Spleen (tissue), 11 donors: ENCODE measurements around the gene ST6GALNAC3. TPM values are rescaled to one million over a fixed set of nuclear protein-coding genes. Genes with fewer than 3 reads are reported as not detected.
"Not testable (repeated sequence)": the region's sequence is repeated elsewhere in the genome, so short reads cannot be mapped to it uniquely, and the experiment has no call there.

ENCODE experiments used
- DNase-seq: peaks from one replicate; pipeline ENCODE4 v3.0.0-alpha.2; 2020
- H3K27ac ChIP-seq, 8 donors: fragments of 200-600 bp; sonication (generic) in 7 of 8; 1 replicate in 4 of 8; 2 replicates in 4 of 8; pipeline versions ENCODE4 v1.5.0 to v1.8.0; 2016 to 2021; ENCODE audit warnings: inconsistent platforms in 4 of 8, mild to moderate bottlenecking in 4 of 8, moderate library complexity in 1 of 8
- H3K27me3 ChIP-seq, 7 donors: fragments of 200-600 bp; sonication (generic) in 6 of 7; replicated peaks in 1 of 7; 1 replicate in 4 of 7; 2 replicates in 3 of 7; pipeline versions ENCODE4 v1.5.0 to v1.8.0; 2016 to 2021; ENCODE audit warnings: inconsistent platforms in 3 of 7, mild to moderate bottlenecking in 1 of 7
- H3K36me3 ChIP-seq, 6 donors: fragments of 200-600 bp; sonication (generic) in 5 of 6; 1 replicate in 4 of 6; 2 replicates in 2 of 6; pipeline versions ENCODE4 v1.5.0 to v1.8.0; 2016 to 2021; ENCODE audit warnings: inconsistent platforms in 2 of 6
- H3K4me1 ChIP-seq, 6 donors: fragments of 200-600 bp; sonication (generic) in 5 of 6; 1 replicate in 3 of 6; 2 replicates in 3 of 6; pipeline versions ENCODE4 v1.5.0 to v1.8.0; 2016 to 2021; ENCODE audit warnings: inconsistent platforms in 3 of 6
- H3K4me3 ChIP-seq, 8 donors: fragments of 200-600 bp; sonication (generic) in 7 of 8; 1 replicate in 4 of 8; 2 replicates in 4 of 8; pipeline versions ENCODE4 v1.5.0 to v1.8.0; 2016 to 2021; ENCODE audit warnings: inconsistent platforms in 4 of 8, mild to moderate bottlenecking in 4 of 8, moderate library complexity in 2 of 8
- H3K9me3 ChIP-seq, 8 donors: fragments of 200-600 bp; sonication (generic) in 7 of 8; 1 replicate in 4 of 8; 2 replicates in 4 of 8; pipeline versions ENCODE4 v1.5.0 to v1.8.0; 2016 to 2021; ENCODE audit warnings: inconsistent platforms in 4 of 8
- CTCF ChIP-seq, 11 experiments: fragments of 200-600 bp in 7 of 11; fragments of 450-650 bp in 4 of 11; sonication (generic) in 4 of 11; IDR thresholded peaks in 8 of 11; conservative IDR thresholded peaks in 3 of 11; 1 replicate in 7 of 11; 2 replicates in 4 of 11; pipeline versions ENCODE4 v1.4.0 to v1.8.0; 2016 to 2021; ENCODE audit warnings: antibody characterized with exemption in 11 of 11, inconsistent platforms in 4 of 11, mild to moderate bottlenecking in 1 of 11
- POLR2A ChIP-seq, 3 donors: fragments of 450-650 bp; IDR thresholded peaks; one replicate each; pipeline ENCODE4 v1.5.1; 2017; ENCODE audit warnings: antibody characterized with exemption in 3 of 3, mild to moderate bottlenecking in 1 of 3
- POLR2AphosphoS5 ChIP-seq, 3 donors: sonication (generic); formaldehyde crosslinking; IDR thresholded peaks; one replicate each; pipeline ENCODE4 v1.5.1; 2017; ENCODE audit warnings: antibody characterized with exemption in 3 of 3
- WGBS, 5 donors: extraction: QIAGEN DNeasy Blood & Tissue Kit in 3 of 5; methylation state at CpG; one replicate each; pipeline versions ENCODE4 v1.1.5 to v1.1.7; 2013 to 2018; 5-methylcytosine and 5-hydroxymethylcytosine counted together
- intact Hi-C: fragments of 100-400 bp; cut with DNase I; formaldehyde crosslinking; loops from one replicate; pipeline ENCODE4 v1.15.0; 2023; ENCODE audit warnings: low total_unique reads
- polyA plus RNA-seq, 3 donors: library from polyadenylated mRNA; stranded (reverse); fragments of 200-250 nt; gene quantifications; one replicate each; pipeline ENCODE4 v1.2.1, GENCODE V29; 2013
- total RNA-seq, 7 donors: library from RNA; depleted of rRNA in 3 of 7; stranded (reverse); fragments of >200 nt in 3 of 7; fragmentation: NEBNext Ultra II Directional in 4 of 7; extraction: Animal tissue kit (Norgen Biotek cat#: 25700) in 4 of 7; gene quantifications; one replicate each; pipeline versions ENCODE4 v1.1.0 to v1.2.1, GENCODE V29; 2016 to 2021
- donor health status: healthy with polysubstance abuse.
- donor health status: DM: no; HTN: no; CAD: no; lungs with moderate emphysema.
- donor health status: DM: no; HTN: no; CAD: no.
- donor health status: Bipolar disorder and iron deficiency.
- donor health status: healthy.
- donor health status: DM: no; HTN: no; CAD: no.
- donor health status: DM: yes; HTN: yes; CAD: no.

The ST6GALNAC3 gene
- total and polyA plus RNA-seq, 10 donors: 0.93 to 24.7 (median 10.1) TPM

DNA sequence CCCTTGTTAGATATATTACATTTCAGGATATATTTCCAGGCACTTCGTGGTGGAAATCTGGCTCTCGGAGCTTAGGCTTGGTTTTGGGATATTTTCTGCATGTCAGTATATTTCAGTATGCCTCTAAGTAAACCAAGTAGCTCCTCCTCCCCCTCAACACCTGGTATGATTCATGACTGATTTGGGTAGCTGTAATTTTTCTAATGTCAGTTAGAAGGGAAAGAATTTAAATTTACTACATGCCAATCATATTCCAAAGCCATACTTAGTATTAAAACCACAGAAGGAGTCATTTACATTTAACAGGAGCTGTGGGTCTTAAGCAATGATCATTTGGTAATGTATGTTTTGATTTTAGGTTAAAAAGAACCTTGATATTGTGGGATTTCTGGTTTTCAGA is 40.6 kb downstream of the ST6GALNAC3 start:
- no peaks in the 10 kb centered on the region for H3K27me3 ChIP-seq
- TF ChIP-seq CTCF (IDR thresholded peaks at IDR 0.05 in 8 of 11, conservative IDR thresholded peaks at IDR 0.05 in 3 of 11): no peak
- TF ChIP-seq POLR2A (IDR thresholded peaks at IDR 0.05): no peak
- no peak for TF ChIP-seq POLR2AphosphoS5 (IDR thresholded peaks at IDR 0.05)
- DNase-seq: no peak
- intact Hi-C loops: no loop called here
- H3K4me1 ChIP-seq: peaks cover 0 to 8% (median 0%) of the 10 kb centered on the region in 6 donors
- 90 to 95% (median 92%) methylated on average over 2 of the region's 2 CpGs for WGBS, 5 donors
- H3K27ac ChIP-seq: no peak overlapping the region
- no peaks in the 10 kb centered on the region for H3K9me3 ChIP-seq
- H3K36me3 ChIP-seq: no peaks in the 10 kb centered on the region
- H3K4me3 ChIP-seq: no peak overlapping the region

DNA sequence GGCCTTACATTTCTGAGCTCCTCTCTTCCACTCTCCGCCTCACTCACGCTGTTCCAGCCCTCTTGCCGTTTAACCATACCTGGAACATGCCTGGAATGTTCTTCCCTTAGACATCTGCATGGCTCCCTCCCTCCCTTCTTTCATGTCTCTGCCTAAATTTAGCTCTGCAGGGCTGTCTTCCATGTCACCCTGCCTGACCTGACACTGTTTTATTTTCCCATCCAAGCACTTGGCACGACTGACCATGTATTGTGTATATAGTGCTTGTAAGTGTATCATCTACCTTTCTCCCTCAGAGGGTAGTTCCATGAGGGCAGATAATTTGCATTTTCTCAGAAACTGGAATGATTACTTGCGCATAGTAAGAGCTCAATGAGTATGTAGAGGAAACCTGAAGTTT is 47.3 kb downstream of the ST6GALNAC3 start:
- WGBS, 5 donors: 83 to 91% (median 88%) methylated on average over 5 of the region's 5 CpGs
- intact Hi-C loops: no loop called here
- Histone ChIP-seq H3K27me3 (no peaks in the 10 kb centered on the region), H3K4me3 (no peak overlapping the region), H3K4me1 (no peaks in the 10 kb centered on the region), H3K36me3 (no peaks in the 10 kb centered on the region), H3K27ac (no peak overlapping the region), H3K9me3 (no peaks in the 10 kb centered on the region)
- DNase-seq: no peak
- TF ChIP-seq CTCF (IDR thresholded peaks at IDR 0.05 in 8 of 11, conservative IDR thresholded peaks at IDR 0.05 in 3 of 11) (no peak), POLR2AphosphoS5 (IDR thresholded peaks at IDR 0.05) (no peak), POLR2A (IDR thresholded peaks at IDR 0.05) (no peak)

- Histone ChIP-seq H3K27me3 (no peaks in the 10 kb centered on the region), H3K4me3 (no peak overlapping the region), H3K27ac (no peak overlapping the region), H3K9me3 (no peaks in the 10 kb centered on the region), H3K36me3 (no peaks in the 10 kb centered on the region), H3K4me1 (no peaks in the 10 kb centered on the region)
- no peak for DNase-seq
- intact Hi-C loops: no loop called here
- TF ChIP-seq POLR2A (IDR thresholded peaks at IDR 0.05): no peak
- TF ChIP-seq POLR2AphosphoS5 (IDR thresholded peaks at IDR 0.05): no peak
- no peak for TF ChIP-seq CTCF (IDR thresholded peaks at IDR 0.05 in 8 of 11, conservative IDR thresholded peaks at IDR 0.05 in 3 of 11)
- WGBS, 5 donors: 83 to 89% (median 85%) methylated on average over 5 of the region's 5 CpGs
These were observed 47.7 kb downstream of the ST6GALNAC3 start for GRCh38 chr1:76122271-76122670.

DNA sequence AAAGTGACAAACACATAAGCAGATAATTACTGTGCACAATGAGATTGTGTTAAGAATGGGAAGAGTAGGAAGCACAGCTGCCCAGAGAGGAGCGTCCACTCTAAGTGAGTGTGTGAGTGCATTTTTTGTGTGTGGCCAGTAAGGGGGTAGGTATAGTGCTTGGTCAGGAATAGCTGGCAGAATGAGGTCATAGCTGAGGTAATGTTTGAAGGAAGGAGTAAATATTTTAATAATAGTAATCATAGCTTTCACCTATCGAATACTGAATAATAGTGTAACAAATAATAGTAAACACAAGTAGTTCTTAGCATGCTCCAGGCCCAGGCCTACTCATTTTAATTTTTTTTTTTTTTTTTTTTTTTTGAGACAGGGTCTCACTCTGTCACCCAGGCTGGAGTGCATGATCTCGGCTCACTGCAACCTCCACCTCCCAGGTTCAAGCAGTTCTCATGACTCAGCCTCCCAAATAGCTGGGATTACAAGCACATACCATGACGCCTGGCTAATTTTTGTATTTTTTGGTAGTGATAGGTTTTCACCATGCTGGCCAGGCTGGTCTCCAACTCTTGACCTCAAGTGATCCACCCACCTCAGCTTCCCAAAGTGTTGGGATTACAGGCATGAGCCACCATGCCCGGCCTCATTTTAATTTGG is 49.0 kb downstream of the ST6GALNAC3 start:
- H3K4me3 ChIP-seq, DNase-seq, H3K27ac ChIP-seq, H3K27me3 ChIP-seq, H3K9me3 ChIP-seq, intact Hi-C loops, H3K4me1 ChIP-seq: not testable (repeated sequence)
- 86 to 95% (median 91%) methylated on average over 5 of the region's 5 CpGs for WGBS, 5 donors
- H3K36me3 ChIP-seq: peaks cover 0 to 12% (median 0%) of the 10 kb centered on the region in 6 donors
